CD14-positive monocyte (primary cell): ENCODE measurements around the gene TMEM141. TPM values are rescaled to one million over a fixed set of nuclear protein-coding genes. Genes with fewer than 3 reads are reported as not detected.

Source experiments
- DNase-seq, 3 donors: peaks; one replicate each; pipeline ENCODE4 v3.0.0-alpha.2; 2011 to 2022
- H2AFZ ChIP-seq: 2 replicates; pipeline ENCODE4 v1.6.0; 2012; ENCODE audit warnings: mild to moderate bottlenecking, low read depth, low read length, inconsistent platforms; ENCODE audit not compliant: insufficient read depth, poor library complexity, severe bottlenecking
- H3K27ac ChIP-seq, 2 donors: 1 replicate in 1 of 2; 2 replicates in 1 of 2; pipeline ENCODE4 v1.5.1; 2012 to 2013; ENCODE audit warnings: low read length in 2 of 2, control low read depth in 1 of 2, inconsistent platforms in 1 of 2, low read depth in 1 of 2, mild to moderate bottlenecking in 1 of 2
- H3K27me3 ChIP-seq, 2 donors: one replicate each; pipeline versions ENCODE4 v1.6.0 to v1.6.1; 2011 to 2013; ENCODE audit warnings: low read length in 2 of 2; ENCODE audit not compliant: control insufficient read depth in 2 of 2, insufficient read depth in 2 of 2
- H3K36me3 ChIP-seq, 2 donors: replicated peaks in 1 of 2; 1 replicate in 1 of 2; 2 replicates in 1 of 2; pipeline versions ENCODE4 v1.5.1 to v1.6.1; 2012 to 2013; ENCODE audit warnings: low read length in 2 of 2, control low read depth in 1 of 2, inconsistent platforms in 1 of 2, mild to moderate bottlenecking in 1 of 2; ENCODE audit not compliant: insufficient read depth in 2 of 2, control insufficient read depth in 1 of 2
- H3K4me1 ChIP-seq, 2 donors: 1 replicate in 1 of 2; 2 replicates in 1 of 2; pipeline versions ENCODE4 v1.5.1 to v1.6.1; 2012 to 2013; ENCODE audit warnings: low read length in 2 of 2, control low read depth in 1 of 2, inconsistent platforms in 1 of 2, mild to moderate bottlenecking in 1 of 2, moderate library complexity in 1 of 2; ENCODE audit not compliant: insufficient read depth in 2 of 2, control insufficient read depth in 1 of 2
- H3K4me2 ChIP-seq: replicated peaks from 2 replicates; pipeline ENCODE3; 2012; ENCODE audit warnings: low read length, moderate library complexity, mild to moderate bottlenecking; ENCODE audit not compliant: poor library complexity, severe bottlenecking; ENCODE audit errors: extremely low read depth
- H3K4me3 ChIP-seq, 3 experiments: fragments of 200-600 bp in 1 of 3; sonication (generic) in 1 of 3; replicated peaks in 1 of 3; 1 replicate in 2 of 3; 2 replicates in 1 of 3; pipeline ENCODE4 v1.5.1; 2011 to 2013; ENCODE audit warnings: low read length in 3 of 3, mild to moderate bottlenecking in 3 of 3, control low read depth in 2 of 3, low read depth in 2 of 3, inconsistent platforms in 1 of 3, moderate library complexity in 1 of 3
- H3K79me2 ChIP-seq: 2 replicates; pipeline ENCODE4 v1.6.0; 2012; ENCODE audit warnings: mild to moderate bottlenecking, control low read depth, inconsistent platforms, low read length, moderate library complexity; ENCODE audit not compliant: insufficient read depth
- H3K9ac ChIP-seq: 2 replicates; pipeline ENCODE4 v1.6.0; 2017; ENCODE audit warnings: low read length, mild to moderate bottlenecking; ENCODE audit not compliant: insufficient read depth, poor library complexity, severe bottlenecking
- H3K9me3 ChIP-seq, 2 donors: replicated peaks in 1 of 2; 1 replicate in 1 of 2; 2 replicates in 1 of 2; pipeline versions ENCODE4 v1.5.1 to v1.6.1; 2012 to 2013; ENCODE audit warnings: low read length in 2 of 2, control low read depth in 1 of 2; ENCODE audit not compliant: control insufficient read depth in 1 of 2, insufficient read depth in 1 of 2
- H4K20me1 ChIP-seq: 2 replicates; pipeline ENCODE4 v1.6.0; 2012; ENCODE audit warnings: mild to moderate bottlenecking, low read length, control low read depth, moderate library complexity; ENCODE audit not compliant: insufficient read depth
- H3K27ac Mint-ChIP-seq, 7 donors: one replicate each; pipeline ENCODE4 v1.8.0; 2020; ENCODE audit warnings: mild to moderate bottlenecking in 7 of 7, mixed read lengths in 7 of 7, moderate library complexity in 6 of 7, inconsistent platforms in 2 of 7
- H3K27me3 Mint-ChIP-seq, 3 donors: one replicate each; pipeline ENCODE4 v1.8.0; 2021 to 2022; ENCODE audit warnings: low read depth in 3 of 3, mild to moderate bottlenecking in 3 of 3, mixed read lengths in 3 of 3, moderate library complexity in 3 of 3, inconsistent platforms in 1 of 3
- H3K36me3 Mint-ChIP-seq, 2 donors: one replicate each; pipeline ENCODE4 v1.8.0; 2020; ENCODE audit warnings: mixed read lengths in 2 of 2, inconsistent platforms in 1 of 2, mild to moderate bottlenecking in 1 of 2
- H3K4me1 Mint-ChIP-seq: one replicate; pipeline ENCODE4 v1.8.0; 2020; ENCODE audit warnings: mild to moderate bottlenecking, mixed read lengths
- H3K4me3 Mint-ChIP-seq, 2 donors: one replicate each; pipeline ENCODE4 v1.8.0; 2020; ENCODE audit warnings: mild to moderate bottlenecking in 2 of 2, mixed read lengths in 2 of 2, moderate library complexity in 1 of 2
- H3K9me3 Mint-ChIP-seq, 7 donors: one replicate each; pipeline ENCODE4 v1.8.0; 2020 to 2022; ENCODE audit warnings: mixed read lengths in 7 of 7, mild to moderate bottlenecking in 6 of 7, moderate library complexity in 6 of 7, inconsistent platforms in 2 of 7
- WGBS: methylation state at CpG from one replicate; pipeline ENCODE4 v1.1.5; 2013; ENCODE audit warnings: missing lambda C conversion rate; ENCODE audit not compliant: insufficient coverage; 5-methylcytosine and 5-hydroxymethylcytosine counted together
- intact Hi-C, 2 donors: fragments of 100-400 bp; cut with micrococcal nuclease; formaldehyde crosslinking; loops; one replicate each; pipeline versions ENCODE4 v1.15.0 to v1.15.1; 2023
- polyA plus RNA-seq, 3 donors: library from polyadenylated mRNA; depleted of rRNA in 1 of 3; unstranded in 2 of 3; stranded (reverse) in 1 of 3; fragments of 300-500 nt in 2 of 3; fragments of >200 nt in 1 of 3; fragmentation: Illumina TruSeq in 2 of 3; gene quantifications; 1 replicate in 2 of 3; 2 replicates in 1 of 3; pipeline ENCODE4 v1.2.3, GENCODE V29; 2012 to 2021
- TF ChIP-seq, protein P1 (sequence below): fragments of 200-600 bp; IDR thresholded peaks from one replicate; pipeline ENCODE4 v1.8.0; 2022; ENCODE audit warnings: antibody characterized with exemption, mild to moderate bottlenecking

TMEM141 gene
- polyA plus RNA-seq, 3 donors: 33.1 to 47.2 (median 39.2) TPM

DNA sequence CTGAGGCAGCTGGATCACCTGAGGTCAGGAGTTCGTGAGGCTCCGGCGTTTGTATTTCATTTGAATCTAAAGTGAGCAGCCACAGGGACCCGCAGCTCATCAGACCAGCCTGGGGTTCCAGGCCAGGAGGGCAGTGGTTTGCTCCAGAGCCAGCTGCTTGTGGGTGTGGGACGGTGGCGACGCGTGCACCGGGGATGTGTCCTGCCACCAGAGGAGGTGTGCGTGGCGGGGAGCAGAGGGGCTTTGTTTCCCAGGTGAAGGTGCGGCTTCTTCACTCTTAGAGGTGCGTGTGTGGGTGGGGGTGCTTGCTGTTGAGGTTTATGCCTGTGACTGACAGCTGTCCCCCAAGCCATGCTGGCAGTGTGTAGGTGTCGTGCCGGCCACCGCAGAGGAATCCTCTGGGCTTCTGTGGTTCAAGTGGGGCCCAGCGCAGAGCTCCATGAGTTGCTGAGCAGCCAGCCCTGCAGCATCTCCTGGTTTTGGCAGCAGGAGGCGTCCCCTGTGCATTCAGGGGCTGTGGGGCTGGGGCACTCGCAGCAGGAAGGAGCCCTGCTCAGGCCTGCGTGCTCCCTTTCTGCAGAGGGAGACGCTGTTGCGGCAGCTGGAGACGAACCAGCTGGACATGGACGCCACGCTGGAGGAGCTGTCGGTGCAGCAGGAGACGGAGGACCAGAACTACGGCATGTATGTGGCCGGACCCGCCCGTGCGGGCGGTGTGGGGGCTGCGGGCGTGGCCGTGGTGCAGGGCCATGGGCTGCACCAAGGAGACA lies 44.2 kb downstream of the TMEM141 start:
- no peaks in the 10 kb centered on the region for H3K79me2 ChIP-seq
- DNase-seq: no peak
- no peaks in the 10 kb centered on the region for H3K9me3 ChIP-seq
- no peak overlapping the region for H2AFZ ChIP-seq
- H3K9ac ChIP-seq: no peak overlapping the region
- H3K27me3 Mint-ChIP-seq: peaks cover 0 to 2% (median 0%) of the 10 kb centered on the region in 3 donors
- TF ChIP-seq, protein P1, sequence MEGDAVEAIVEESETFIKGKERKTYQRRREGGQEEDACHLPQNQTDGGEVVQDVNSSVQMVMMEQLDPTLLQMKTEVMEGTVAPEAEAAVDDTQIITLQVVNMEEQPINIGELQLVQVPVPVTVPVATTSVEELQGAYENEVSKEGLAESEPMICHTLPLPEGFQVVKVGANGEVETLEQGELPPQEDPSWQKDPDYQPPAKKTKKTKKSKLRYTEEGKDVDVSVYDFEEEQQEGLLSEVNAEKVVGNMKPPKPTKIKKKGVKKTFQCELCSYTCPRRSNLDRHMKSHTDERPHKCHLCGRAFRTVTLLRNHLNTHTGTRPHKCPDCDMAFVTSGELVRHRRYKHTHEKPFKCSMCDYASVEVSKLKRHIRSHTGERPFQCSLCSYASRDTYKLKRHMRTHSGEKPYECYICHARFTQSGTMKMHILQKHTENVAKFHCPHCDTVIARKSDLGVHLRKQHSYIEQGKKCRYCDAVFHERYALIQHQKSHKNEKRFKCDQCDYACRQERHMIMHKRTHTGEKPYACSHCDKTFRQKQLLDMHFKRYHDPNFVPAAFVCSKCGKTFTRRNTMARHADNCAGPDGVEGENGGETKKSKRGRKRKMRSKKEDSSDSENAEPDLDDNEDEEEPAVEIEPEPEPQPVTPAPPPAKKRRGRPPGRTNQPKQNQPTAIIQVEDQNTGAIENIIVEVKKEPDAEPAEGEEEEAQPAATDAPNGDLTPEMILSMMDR: no peak
- no peaks in the 10 kb centered on the region for H3K27me3 ChIP-seq
- 98% methylated on average over 28 of the region's 36 CpGs for WGBS
- intact Hi-C loops: no loop called here
- H3K4me2 ChIP-seq: no peak overlapping the region
- H3K4me1 Mint-ChIP-seq: no peaks in the 10 kb centered on the region
- no peak overlapping the region for H3K4me3 ChIP-seq
- no peak overlapping the region for H3K27ac Mint-ChIP-seq
- H3K9me3 Mint-ChIP-seq: peaks cover 0 to 1% (median 0%) of the 10 kb centered on the region in 7 donors
- no peaks in the 10 kb centered on the region for H4K20me1 ChIP-seq
- H3K4me1 ChIP-seq: no peaks in the 10 kb centered on the region
- no peak overlapping the region for H3K4me3 Mint-ChIP-seq
- H3K36me3 ChIP-seq: peaks cover 55 to 70% of the 10 kb centered on the region in 2 donors
- peaks cover 43 to 78% of the 10 kb centered on the region in 2 donors for H3K36me3 Mint-ChIP-seq
- H3K27ac ChIP-seq: no peak overlapping the region

DNA sequence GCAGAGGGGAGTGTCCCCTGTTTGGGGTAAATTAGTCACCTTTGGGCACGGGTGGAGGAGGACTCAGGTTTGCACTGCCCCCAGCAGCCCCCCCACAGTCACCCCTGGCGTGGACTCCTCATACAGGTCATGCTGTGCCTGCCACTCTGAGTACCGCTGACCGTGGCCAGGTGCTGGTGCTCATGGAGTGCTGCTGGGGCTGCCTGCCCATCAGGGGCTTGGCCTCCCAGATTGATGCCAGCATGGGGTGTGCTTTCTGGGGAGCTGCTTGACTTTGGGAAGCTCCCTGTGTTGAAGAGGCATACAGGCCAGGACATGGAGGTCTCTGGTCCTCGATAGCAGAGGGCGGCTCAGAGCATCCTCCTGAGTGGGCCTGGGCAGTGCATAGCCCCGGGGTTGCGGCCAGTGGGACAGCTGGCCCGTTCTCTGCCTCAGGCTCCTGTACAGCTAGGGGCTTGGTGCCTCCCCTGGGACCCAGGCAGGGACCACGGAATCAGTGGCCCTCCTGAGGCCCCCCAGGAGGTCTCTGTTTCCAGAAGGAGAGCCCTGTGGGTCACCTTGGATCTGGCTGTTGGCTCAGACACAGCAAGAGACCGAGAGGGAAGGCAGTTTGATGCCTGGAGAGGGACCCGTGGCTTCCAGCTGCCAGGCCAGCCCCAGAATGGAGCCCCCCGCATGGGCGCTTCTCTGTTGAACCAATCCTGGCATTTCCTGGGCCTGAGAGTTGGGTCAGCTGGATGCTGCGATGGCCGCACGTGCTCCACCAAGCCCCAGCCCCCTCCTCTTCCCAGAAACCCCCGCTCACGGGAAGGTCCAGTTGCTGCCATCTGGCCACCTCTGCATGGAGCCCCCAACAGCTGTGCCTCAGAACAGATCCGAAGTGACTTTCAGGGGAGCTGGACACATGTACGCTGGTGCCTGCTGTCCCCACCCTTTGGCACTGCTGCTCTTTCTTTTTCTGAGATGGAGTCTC lies 45.1 kb downstream of the TMEM141 start:
- peaks cover 0 to 2% (median 0%) of the 10 kb centered on the region in 3 donors for H3K27me3 Mint-ChIP-seq
- Histone ChIP-seq H3K27me3 (no peaks in the 10 kb centered on the region), H3K9ac (no peak overlapping the region), H3K36me3 (peaks cover 46 to 61% of the 10 kb centered on the region in 2 donors), H3K4me3 (no peak overlapping the region), H3K79me2 (no peaks in the 10 kb centered on the region), H3K4me2 (no peak overlapping the region), H3K9me3 (no peaks in the 10 kb centered on the region), H3K4me1 (no peaks in the 10 kb centered on the region), H2AFZ (no peak overlapping the region), H3K27ac (no peak overlapping the region), H4K20me1 (no peaks in the 10 kb centered on the region)
- H3K36me3 Mint-ChIP-seq: peaks cover 36 to 74% of the 10 kb centered on the region in 2 donors
- TF ChIP-seq, protein P1: no peak
- intact Hi-C loops: no loop called here
- no peak for DNase-seq
- H3K9me3 Mint-ChIP-seq: peaks cover 0 to 1% (median 0%) of the 10 kb centered on the region in 7 donors
- no peaks in the 10 kb centered on the region for H3K4me1 Mint-ChIP-seq
- no peak overlapping the region for H3K4me3 Mint-ChIP-seq
- H3K27ac Mint-ChIP-seq: no peak overlapping the region
- 97% methylated on average over 20 of the region's 21 CpGs for WGBS
